Mammary epithelial cell (primary cell): ENCODE measurements around the gene ST3GAL2.

Experiments
- EZH2 ChIP-seq: IDR thresholded peaks from 2 replicates; pipeline ENCODE4 v1.6.1; 2012; ENCODE audit warnings: low read length, inconsistent platforms, borderline replicate concordance
- TF ChIP-seq, protein P1 (sequence below), 2 donors: IDR thresholded peaks in 1 of 2; conservative IDR thresholded peaks in 1 of 2; 2 replicates each; pipeline ENCODE4 v1.5.1; 2011 to 2012; ENCODE audit warnings: inconsistent platforms in 2 of 2, low read length in 2 of 2, mild to moderate bottlenecking in 2 of 2, control low read depth in 1 of 2, low read depth in 1 of 2; ENCODE audit not compliant: insufficient read depth in 1 of 2; ENCODE audit errors: extremely low read depth in 1 of 2

GRCh38 chr16:70331091-70331490, 107.8 kb downstream of the ST3GAL2 start:
- TF ChIP-seq, protein P1, sequence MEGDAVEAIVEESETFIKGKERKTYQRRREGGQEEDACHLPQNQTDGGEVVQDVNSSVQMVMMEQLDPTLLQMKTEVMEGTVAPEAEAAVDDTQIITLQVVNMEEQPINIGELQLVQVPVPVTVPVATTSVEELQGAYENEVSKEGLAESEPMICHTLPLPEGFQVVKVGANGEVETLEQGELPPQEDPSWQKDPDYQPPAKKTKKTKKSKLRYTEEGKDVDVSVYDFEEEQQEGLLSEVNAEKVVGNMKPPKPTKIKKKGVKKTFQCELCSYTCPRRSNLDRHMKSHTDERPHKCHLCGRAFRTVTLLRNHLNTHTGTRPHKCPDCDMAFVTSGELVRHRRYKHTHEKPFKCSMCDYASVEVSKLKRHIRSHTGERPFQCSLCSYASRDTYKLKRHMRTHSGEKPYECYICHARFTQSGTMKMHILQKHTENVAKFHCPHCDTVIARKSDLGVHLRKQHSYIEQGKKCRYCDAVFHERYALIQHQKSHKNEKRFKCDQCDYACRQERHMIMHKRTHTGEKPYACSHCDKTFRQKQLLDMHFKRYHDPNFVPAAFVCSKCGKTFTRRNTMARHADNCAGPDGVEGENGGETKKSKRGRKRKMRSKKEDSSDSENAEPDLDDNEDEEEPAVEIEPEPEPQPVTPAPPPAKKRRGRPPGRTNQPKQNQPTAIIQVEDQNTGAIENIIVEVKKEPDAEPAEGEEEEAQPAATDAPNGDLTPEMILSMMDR (conservative IDR thresholded peaks at IDR 0.05 in 1 of 2, IDR thresholded peaks at IDR 0.05 in 1 of 2; ENCODE audit: extremely low read depth in 1 of 2, insufficient read depth in 1 of 2, low read depth in 1 of 2, low read length in 2 of 2), result no peak
- TF ChIP-seq EZH2, result no peak
